ENCODE data around the gene DNASE1L1. TPM values are rescaled to one million over a fixed set of nuclear protein-coding genes. Genes with fewer than 3 reads are reported as not detected.
A peak's percentile ranks its signal among the peaks of the same experiment; 100 is the strongest.

DNASE1L1 gene
- total and polyA plus RNA-seq, 2 of the 13 experiments (the other 11 are each of a cell fraction or from before 2014, with no cell fraction given): 4.7 to 12.3 TPM

DNA sequence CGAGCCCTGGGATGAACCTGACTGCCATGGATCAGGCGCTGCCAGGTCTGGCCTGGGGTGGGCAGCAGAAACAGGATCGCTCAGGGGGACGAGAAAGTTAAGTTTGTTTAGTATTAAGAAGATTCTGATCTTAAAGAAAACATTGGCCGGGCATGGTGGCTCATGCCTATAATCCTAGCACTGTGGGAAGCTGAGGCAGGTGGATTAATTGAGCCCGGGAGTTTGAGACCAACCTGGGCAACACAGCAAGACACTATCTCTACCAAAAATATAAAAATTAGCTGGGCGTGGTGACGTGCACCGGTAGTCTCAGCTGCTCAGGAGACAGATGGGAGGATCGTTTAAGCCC lies 33.9 kb downstream of the DNASE1L1 start:
- Histone ChIP-seq H3K4me3 (replicated peaks in 1 of 3; ENCODE audit: insufficient read depth in 1 of 3, low read depth in 2 of 3, low read length in 3 of 3) (peak overlapping the region; percentile 34 to 66 (median 54); a peak in 5 of 6 replicates), H3K9ac (ENCODE audit: insufficient read depth, low read depth, low read length) (peak overlapping the region; percentile 54; the same call in 1 of the 2 replicates), H3K79me2 (ENCODE audit: insufficient read depth, low read length) (peaks cover 10% of the 10 kb centered on the region), H4K20me1 (ENCODE audit: insufficient read depth, low read length) (no peaks in the 10 kb centered on the region), H3K36me3 (replicated peaks in 1 of 2; ENCODE audit: control insufficient read depth in 1 of 2, insufficient read depth in 2 of 2, low read length in 2 of 2) (no peaks in the 10 kb centered on the region), H3K9me3 (ENCODE audit: low read length) (no peaks in the 10 kb centered on the region), H3K4me2 (ENCODE audit: low read depth, low read length) (peak overlapping the region; percentile 75), H3K27ac (ENCODE audit: extremely low read length, insufficient read depth, low read length) (no peak overlapping the region), H2AFZ (ENCODE audit: low read length) (no peak overlapping the region), H3K27me3 (ENCODE audit: control insufficient read depth in 1 of 2, insufficient read depth in 2 of 2, low read length in 2 of 2) (no peaks in the 10 kb centered on the region), H3K4me1 (ENCODE audit: insufficient read depth, low read length) (peaks cover 46% of the 10 kb centered on the region)
- no peak for DNase-seq (ENCODE audit: low spot score)
- no TSS peak for BruUV-seq (replicated peaks)
- FAIRE-seq: no peak
- no peak for TF ChIP-seq ZNF44 (CRISPR knock-in tag; IDR thresholded peaks at IDR 0.05)
- TF ChIP-seq, protein P1, sequence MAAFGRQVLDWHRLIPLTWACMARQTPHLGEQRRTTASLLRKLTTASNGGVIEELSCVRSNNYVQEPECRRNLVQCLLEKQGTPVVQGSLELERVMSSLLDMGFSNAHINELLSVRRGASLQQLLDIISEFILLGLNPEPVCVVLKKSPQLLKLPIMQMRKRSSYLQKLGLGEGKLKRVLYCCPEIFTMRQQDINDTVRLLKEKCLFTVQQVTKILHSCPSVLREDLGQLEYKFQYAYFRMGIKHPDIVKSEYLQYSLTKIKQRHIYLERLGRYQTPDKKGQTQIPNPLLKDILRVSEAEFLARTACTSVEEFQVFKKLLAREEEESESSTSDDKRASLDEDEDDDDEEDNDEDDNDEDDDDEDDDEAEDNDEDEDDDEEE (CRISPR knock-in tag; IDR thresholded peaks at IDR 0.05): no peak
- TF ChIP-seq, protein P2, sequence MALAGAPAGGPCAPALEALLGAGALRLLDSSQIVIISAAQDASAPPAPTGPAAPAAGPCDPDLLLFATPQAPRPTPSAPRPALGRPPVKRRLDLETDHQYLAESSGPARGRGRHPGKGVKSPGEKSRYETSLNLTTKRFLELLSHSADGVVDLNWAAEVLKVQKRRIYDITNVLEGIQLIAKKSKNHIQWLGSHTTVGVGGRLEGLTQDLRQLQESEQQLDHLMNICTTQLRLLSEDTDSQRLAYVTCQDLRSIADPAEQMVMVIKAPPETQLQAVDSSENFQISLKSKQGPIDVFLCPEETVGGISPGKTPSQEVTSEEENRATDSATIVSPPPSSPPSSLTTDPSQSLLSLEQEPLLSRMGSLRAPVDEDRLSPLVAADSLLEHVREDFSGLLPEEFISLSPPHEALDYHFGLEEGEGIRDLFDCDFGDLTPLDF (CRISPR knock-in tag; IDR thresholded peaks at IDR 0.05): no peak
- no peak for TF ChIP-seq FOXP1 (IDR thresholded peaks at IDR 0.05)
- no peak for TF ChIP-seq FOXP1 (CRISPR knock-in tag; IDR thresholded peaks at IDR 0.05)
- in situ Hi-C loops (cut with HindIII; ENCODE audit: extremely low pct_ligation_motif_present, low pct_unique_long_range_greater_than_20kb): no loop called here
- WGBS (ENCODE audit: low lambda C conversion rate): 26% methylated on average over 3 of the region's 10 CpGs
- CTCF ChIA-PET (ENCODE audit: low intra/inter-chr PET ratio, low total read pairs): interaction anchor here (3.0 kb wide), 1 partner anchor 160 kb away, joined by 55 read pairs; no protein-coding TSS in a partner anchor
- POLR2A ChIA-PET: interaction anchor here (0.8 to 2.7 kb wide), 3 partner anchors 23 to 167 kb away, joined by 3 to 16 read pairs (median 3); partner anchors contain the start of genes ATP6AP1 and RPL10
- no peak for ATAC-seq
- intact Hi-C loops (cut with micrococcal nuclease; ENCODE audit: unreplicated experiment): no loop called here

Data from HepG2 (cell line).